Measurements from ENCODE around the gene KCNT1.

KCNT1 gene

DNA sequence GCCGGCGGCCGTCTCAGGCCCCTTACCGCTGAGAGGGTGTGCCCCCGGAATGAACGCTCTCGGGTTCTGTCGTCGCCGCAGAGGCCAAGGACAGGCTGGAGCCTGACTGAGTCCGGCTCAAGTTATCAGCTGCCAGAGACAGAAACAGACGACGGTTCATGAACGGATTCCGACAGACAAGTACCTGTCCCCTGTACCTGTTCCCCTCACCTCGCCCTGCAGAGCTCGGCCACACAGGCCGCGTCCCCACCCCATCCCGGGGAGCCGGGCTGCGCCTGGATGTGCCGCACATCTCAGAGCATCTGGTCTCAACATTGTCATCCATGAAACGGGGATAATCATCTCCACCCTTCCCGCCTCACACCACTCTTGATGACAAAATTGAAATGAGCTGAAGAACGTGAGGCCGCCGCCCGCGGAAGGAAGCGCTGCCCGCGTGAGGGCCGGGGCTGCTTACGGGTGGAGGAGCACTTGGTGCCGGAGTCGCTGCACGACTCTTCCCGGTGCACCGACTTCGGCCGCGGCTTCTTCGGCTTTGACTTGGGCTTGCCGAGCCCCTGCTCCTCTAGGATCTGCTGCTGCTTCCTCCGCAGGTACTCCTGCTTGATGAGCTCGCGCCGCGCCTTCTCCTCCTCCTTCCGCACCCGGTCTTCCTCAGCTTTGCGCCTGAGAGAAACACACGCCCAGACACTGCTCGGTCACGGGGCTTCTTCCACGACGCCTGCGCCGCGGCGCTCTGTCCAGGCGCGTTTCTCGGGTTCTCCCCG lies 116.1 kb downstream of the KCNT1 start:
- DNase-seq (ENCODE audit: low spot score): no peak
- TF ChIP-seq, protein P1, sequence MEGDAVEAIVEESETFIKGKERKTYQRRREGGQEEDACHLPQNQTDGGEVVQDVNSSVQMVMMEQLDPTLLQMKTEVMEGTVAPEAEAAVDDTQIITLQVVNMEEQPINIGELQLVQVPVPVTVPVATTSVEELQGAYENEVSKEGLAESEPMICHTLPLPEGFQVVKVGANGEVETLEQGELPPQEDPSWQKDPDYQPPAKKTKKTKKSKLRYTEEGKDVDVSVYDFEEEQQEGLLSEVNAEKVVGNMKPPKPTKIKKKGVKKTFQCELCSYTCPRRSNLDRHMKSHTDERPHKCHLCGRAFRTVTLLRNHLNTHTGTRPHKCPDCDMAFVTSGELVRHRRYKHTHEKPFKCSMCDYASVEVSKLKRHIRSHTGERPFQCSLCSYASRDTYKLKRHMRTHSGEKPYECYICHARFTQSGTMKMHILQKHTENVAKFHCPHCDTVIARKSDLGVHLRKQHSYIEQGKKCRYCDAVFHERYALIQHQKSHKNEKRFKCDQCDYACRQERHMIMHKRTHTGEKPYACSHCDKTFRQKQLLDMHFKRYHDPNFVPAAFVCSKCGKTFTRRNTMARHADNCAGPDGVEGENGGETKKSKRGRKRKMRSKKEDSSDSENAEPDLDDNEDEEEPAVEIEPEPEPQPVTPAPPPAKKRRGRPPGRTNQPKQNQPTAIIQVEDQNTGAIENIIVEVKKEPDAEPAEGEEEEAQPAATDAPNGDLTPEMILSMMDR (IDR thresholded peaks at IDR 0.05; ENCODE audit: extremely low read depth, insufficient read depth, missing control alignments): no peak
- in situ Hi-C loops (cut with MboI; ENCODE audit: low pct_unique_long_range_greater_than_20kb, low sequenced_read_pairs, unreplicated experiment): no loop called here

GRCh38 chr9:135818718-135819475 lies 116.9 kb downstream of the KCNT1 start:
- in situ Hi-C loops (cut with MboI; ENCODE audit: low pct_unique_long_range_greater_than_20kb, low sequenced_read_pairs, unreplicated experiment): no loop called here
- DNase-seq (ENCODE audit: low spot score): no peak

GRCh38 chr9:135819905-135820304 lies 117.9 kb downstream of the KCNT1 start:
- in situ Hi-C loops (cut with MboI; ENCODE audit: low pct_unique_long_range_greater_than_20kb, low sequenced_read_pairs, unreplicated experiment): no loop called here
- no peak for DNase-seq (ENCODE audit: low spot score)
- TF ChIP-seq, protein P1 (IDR thresholded peaks at IDR 0.05; ENCODE audit: extremely low read depth, insufficient read depth, missing control alignments): peak; percentile 16

More at GRCh38 chr9:135818718-135819475, 116.9 kb downstream of the KCNT1 start:
- TF ChIP-seq, protein P1 (IDR thresholded peaks at IDR 0.05; ENCODE audit: extremely low read depth, insufficient read depth, missing control alignments): no peak

- in situ Hi-C loops (cut with MboI; ENCODE audit: low pct_unique_long_range_greater_than_20kb, low sequenced_read_pairs, unreplicated experiment): no loop called here
- DNase-seq (ENCODE audit: low spot score): no peak
- TF ChIP-seq, protein P1 (IDR thresholded peaks at IDR 0.05; ENCODE audit: extremely low read depth, insufficient read depth, missing control alignments): no peak
These were observed 118.7 kb downstream of the KCNT1 start for GRCh38 chr9:135820661-135821060.

- DNase-seq (ENCODE audit: low spot score): no peak
- TF ChIP-seq, protein P1 (IDR thresholded peaks at IDR 0.05; ENCODE audit: extremely low read depth, insufficient read depth, missing control alignments): no peak
- in situ Hi-C loops (cut with MboI; ENCODE audit: low pct_unique_long_range_greater_than_20kb, low sequenced_read_pairs, unreplicated experiment): no loop called here
These were observed 119.1 kb downstream of the KCNT1 start for GRCh38 chr9:135821116-135821515.

DNA sequence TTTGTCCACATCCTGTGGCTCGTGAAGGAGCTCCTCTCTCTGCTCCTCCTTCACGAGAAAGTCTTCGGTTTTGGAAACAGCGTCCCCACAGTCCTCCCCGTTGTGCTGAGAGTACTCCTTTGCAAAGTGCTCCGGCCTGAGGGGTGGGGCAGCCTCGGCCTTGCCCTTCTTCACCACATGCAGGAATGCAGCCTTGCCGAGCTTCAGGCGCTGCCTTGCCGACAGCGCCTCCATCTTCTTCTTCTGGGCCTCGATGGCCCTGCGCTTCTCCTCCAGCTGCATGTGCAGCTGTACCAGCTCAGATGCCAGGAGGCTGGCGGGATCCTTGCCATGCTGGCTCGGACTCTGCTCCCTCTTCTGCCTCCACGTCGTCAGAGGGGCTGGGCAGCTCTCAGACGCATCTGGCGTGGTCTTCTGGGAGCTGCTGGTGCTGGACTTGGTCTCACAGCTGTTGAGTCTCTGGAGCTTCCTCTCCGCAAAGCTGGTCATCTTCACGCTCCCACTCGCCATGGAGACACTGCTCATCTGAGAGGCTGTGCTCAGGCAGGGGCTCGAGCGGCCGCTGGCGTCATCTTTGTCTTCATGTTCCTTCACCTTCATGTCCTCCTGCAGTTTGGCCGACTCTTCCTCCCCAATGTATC lies 119.9 kb downstream of the KCNT1 start:
- in situ Hi-C loops (cut with MboI; ENCODE audit: low pct_unique_long_range_greater_than_20kb, low sequenced_read_pairs, unreplicated experiment): no loop called here
- no peak for DNase-seq (ENCODE audit: low spot score)
- TF ChIP-seq, protein P1 (IDR thresholded peaks at IDR 0.05; ENCODE audit: extremely low read depth, insufficient read depth, missing control alignments): no peak

Measured in GM13977 (cell line).